Neural cell (in vitro differentiated cells): Measurements from ENCODE around the gene NIM1K. TPM values are rescaled to one million over a fixed set of nuclear protein-coding genes. Genes with fewer than 3 reads are reported as not detected.

Experiments
- H2AFZ ChIP-seq: fragments of 200-600, 300-800 bp; sonication (generic), shearing (Covaris generic); 2 replicates; pipeline ENCODE4 v1.6.0; 2014; ENCODE audit warnings: low read depth, mild to moderate bottlenecking, antibody characterized with exemption, low read length, moderate library complexity
- H3F3A ChIP-seq: fragments of 200-600 bp; shearing (Covaris generic); 2 replicates; pipeline ENCODE4 v1.6.1; 2016; ENCODE audit warnings: mild to moderate bottlenecking, moderate library complexity, mixed read lengths, antibody characterized with exemption, low read length; ENCODE audit not compliant: insufficient read depth, poor library complexity, severe bottlenecking
- H3K27ac ChIP-seq: fragments of 200-600, 300-800 bp; sonication (generic), shearing (Covaris generic); 2 replicates; pipeline ENCODE4 v1.5.1; 2014; ENCODE audit warnings: mild to moderate bottlenecking, low read length, moderate library complexity
- H3K27me3 ChIP-seq: fragments of 300-800, 200-600 bp; sonication (generic), shearing (Covaris generic); 2 replicates; pipeline ENCODE4 v1.6.0; 2014; ENCODE audit warnings: mild to moderate bottlenecking, low read depth, low read length, moderate library complexity; ENCODE audit not compliant: insufficient read depth
- H3K36me3 ChIP-seq: fragments of 300-800, 200-600 bp; sonication (generic), shearing (Covaris generic); 2 replicates; pipeline ENCODE4 v1.5.1; 2014; ENCODE audit warnings: mild to moderate bottlenecking, antibody characterized with exemption, low read length, moderate library complexity; ENCODE audit not compliant: insufficient read depth
- H3K4me2 ChIP-seq: fragments of 300-800, 200-600 bp; sonication (generic), shearing (Covaris generic); 2 replicates; pipeline ENCODE4 v1.6.0; 2014; ENCODE audit warnings: mild to moderate bottlenecking, low read length
- H3K4me3 ChIP-seq: fragments of 300-800, 200-600 bp; sonication (generic), shearing (Covaris generic); 2 replicates; pipeline ENCODE4 v1.5.1; 2014; ENCODE audit warnings: mild to moderate bottlenecking, low read length, moderate library complexity
- H3K79me2 ChIP-seq: fragments of 200-600 bp; shearing (Covaris generic); replicated peaks from 2 replicates; pipeline ENCODE4 v1.6.0; 2014; ENCODE audit warnings: mild to moderate bottlenecking, low read length, moderate library complexity; ENCODE audit not compliant: insufficient read depth
- H3K9ac ChIP-seq: fragments of 300-800, 200-600 bp; sonication (generic), shearing (Covaris generic); 2 replicates; pipeline ENCODE4 v1.6.1; 2016; ENCODE audit warnings: mild to moderate bottlenecking, low read length, mixed read lengths
- H3K9me2 ChIP-seq: fragments of 200-600 bp; shearing (Covaris generic); 2 replicates; pipeline ENCODE4 v1.6.1; 2016; ENCODE audit warnings: mild to moderate bottlenecking, low read length, mixed read lengths; ENCODE audit not compliant: insufficient read depth
- H3K9me3 ChIP-seq: fragments of 200-600, 300-800 bp; sonication (generic), shearing (Covaris generic); 2 replicates; pipeline ENCODE4 v1.6.1; 2016; ENCODE audit warnings: mild to moderate bottlenecking, mixed run types, low read length, moderate library complexity, mixed read lengths
- H4K20me1 ChIP-seq: fragments of 200-600 bp; shearing (Covaris generic); 2 replicates; pipeline ENCODE4 v1.6.1; 2016; ENCODE audit warnings: mild to moderate bottlenecking, mixed run types; ENCODE audit not compliant: insufficient read depth
- CTCF ChIP-seq: fragments of 450-650 bp; IDR thresholded peaks from 2 replicates; pipeline ENCODE4 v1.5.1; 2014; ENCODE audit warnings: antibody characterized with exemption, mild to moderate bottlenecking, moderate library complexity; ENCODE audit not compliant: poor library complexity, severe bottlenecking
- EP300 ChIP-seq: fragments of 450-650 bp; conservative IDR thresholded peaks from 2 replicates; pipeline ENCODE4 v1.6.1; 2014; ENCODE audit warnings: antibody characterized with exemption, mild to moderate bottlenecking, moderate library complexity; ENCODE audit not compliant: poor library complexity, severe bottlenecking
- EZH2 ChIP-seq: fragments of 200-600, 300-800 bp; shearing (Covaris generic), sonication (generic); IDR thresholded peaks from 2 replicates; pipeline ENCODE4 v1.6.1; 2014; ENCODE audit warnings: antibody characterized with exemption, low read length, borderline replicate concordance, mild to moderate bottlenecking; ENCODE audit not compliant: insufficient read depth, poor library complexity, severe bottlenecking
- MXI1 ChIP-seq: fragments of 450-650 bp; conservative IDR thresholded peaks from 2 replicates; pipeline ENCODE4 v1.6.1; 2014; ENCODE audit warnings: antibody characterized with exemption, mild to moderate bottlenecking; ENCODE audit not compliant: poor library complexity, severe bottlenecking
- POLR2AphosphoS5 ChIP-seq: IDR thresholded peaks from 2 replicates; pipeline ENCODE4 v1.6.1; 2012
- RAD21 ChIP-seq: fragments of 450-650 bp; conservative IDR thresholded peaks from 2 replicates; pipeline ENCODE4 v1.6.1; 2014; ENCODE audit warnings: antibody characterized with exemption, mild to moderate bottlenecking, moderate library complexity
- REST ChIP-seq: IDR thresholded peaks from 2 replicates; pipeline ENCODE4 v1.6.1; 2012; ENCODE audit warnings: borderline replicate concordance
- SMC3 ChIP-seq: fragments of 450-650 bp; conservative IDR thresholded peaks from 2 replicates; pipeline ENCODE4 v1.6.1; 2014; ENCODE audit warnings: antibody characterized with exemption, mild to moderate bottlenecking, moderate library complexity; ENCODE audit not compliant: poor library complexity
- TAF1 ChIP-seq: IDR thresholded peaks from 2 replicates; pipeline ENCODE4 v1.6.1; 2012; ENCODE audit warnings: low read depth
- polyA plus RNA-seq: library from polyadenylated mRNA; depleted of rRNA; stranded (reverse); fragments of >200 nt; gene quantifications from 2 replicates; pipeline ENCODE4 v1.2.3, GENCODE V29; 2014

Gene NIM1K
- polyA plus RNA-seq, 1 donor from 2014 or later, result 4.4 TPM

DNA sequence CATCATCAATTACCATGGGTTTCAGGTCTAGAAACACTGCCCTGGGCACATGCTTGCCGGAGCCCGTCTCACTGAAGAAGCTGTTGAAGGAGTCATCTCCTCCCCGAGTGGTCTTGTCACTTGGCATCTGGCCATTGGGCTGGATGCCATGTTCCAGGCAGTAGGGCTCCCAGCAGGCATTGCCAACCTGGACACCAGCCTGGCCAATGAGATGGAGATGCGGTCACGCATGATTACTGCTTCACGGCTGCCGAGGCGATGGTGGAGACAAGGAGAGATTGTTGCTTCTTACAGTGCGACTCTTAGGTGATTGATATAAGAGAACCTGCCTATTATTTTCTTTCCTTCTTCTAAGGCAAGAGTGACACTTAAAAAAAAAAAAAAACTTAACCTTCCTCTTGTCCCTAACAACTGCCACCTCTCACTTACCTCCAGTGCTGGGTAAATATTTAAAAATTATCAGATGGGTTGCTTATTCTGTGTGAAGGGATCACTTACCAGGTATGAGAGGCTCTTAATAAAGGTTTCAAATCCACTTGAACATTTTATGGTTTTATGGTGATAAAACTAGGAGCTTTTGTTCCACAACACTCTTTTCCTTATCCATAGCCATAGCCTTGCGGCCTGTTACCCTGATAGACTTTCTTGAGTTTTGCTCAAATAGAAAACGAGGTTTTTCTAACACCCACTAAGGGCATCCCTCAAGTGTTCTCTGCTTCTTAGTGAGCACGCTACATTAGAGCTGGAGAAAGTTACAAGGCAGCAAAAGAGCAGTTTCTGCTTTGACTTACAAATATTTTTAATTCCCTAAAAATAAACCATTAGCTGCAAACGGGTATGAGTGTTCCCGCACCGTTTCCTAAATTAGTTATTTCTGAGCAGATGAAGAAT lies 41.2 kb downstream of the NIM1K start:
- TF ChIP-seq REST, result no peak
- no peak for TF ChIP-seq EP300
- TF ChIP-seq RAD21, result no peak
- no peak for TF ChIP-seq EZH2
- TF ChIP-seq MXI1, result no peak
- TF ChIP-seq CTCF, result no peak
- Histone ChIP-seq H3K9me2 (no peaks in the 10 kb centered on the region), H3K36me3 (no peaks in the 10 kb centered on the region), H4K20me1 (no peaks in the 10 kb centered on the region), H3K4me3 (no peak overlapping the region), H3K4me2 (no peak overlapping the region), H3K27ac (no peak overlapping the region), H3K9me3 (no peaks in the 10 kb centered on the region), H3K79me2 (no peaks in the 10 kb centered on the region), H2AFZ (no peak overlapping the region), H3K9ac (no peak overlapping the region), H3K27me3 (no peaks in the 10 kb centered on the region), H3F3A (no peaks in the 10 kb centered on the region)

- no peak overlapping the region for H3K4me2 ChIP-seq
- no peaks in the 10 kb centered on the region for H3K9me2 ChIP-seq
- H4K20me1 ChIP-seq, result no peaks in the 10 kb centered on the region
- no peaks in the 10 kb centered on the region for H3K27me3 ChIP-seq
- H3K27ac ChIP-seq, result no peak overlapping the region
- no peaks in the 10 kb centered on the region for H3K79me2 ChIP-seq
- no peak overlapping the region for H2AFZ ChIP-seq
- H3K9ac ChIP-seq, result no peak overlapping the region
- no peaks in the 10 kb centered on the region for H3K36me3 ChIP-seq
- no peaks in the 10 kb centered on the region for H3K9me3 ChIP-seq
- H3F3A ChIP-seq, result no peaks in the 10 kb centered on the region
- no peak overlapping the region for H3K4me3 ChIP-seq
- TF ChIP-seq TAF1 (no peak), MXI1 (no peak), RAD21 (no peak), REST (no peak), CTCF (no peak), SMC3 (no peak), EZH2 (no peak), POLR2AphosphoS5 (no peak), EP300 (no peak)
Measured at GRCh38 chr5:43233946-43234345, 41.9 kb downstream of the NIM1K start.
